DMS 273 (cell line): ENCODE data around the gene ANKRD42.

Experiments
- DNase-seq: peaks from one replicate; lab custom pipeline; 2025; ENCODE audit not compliant: unreplicated experiment; lab: John Stamatoyannopoulos, UW

ANKRD42 gene

DNA sequence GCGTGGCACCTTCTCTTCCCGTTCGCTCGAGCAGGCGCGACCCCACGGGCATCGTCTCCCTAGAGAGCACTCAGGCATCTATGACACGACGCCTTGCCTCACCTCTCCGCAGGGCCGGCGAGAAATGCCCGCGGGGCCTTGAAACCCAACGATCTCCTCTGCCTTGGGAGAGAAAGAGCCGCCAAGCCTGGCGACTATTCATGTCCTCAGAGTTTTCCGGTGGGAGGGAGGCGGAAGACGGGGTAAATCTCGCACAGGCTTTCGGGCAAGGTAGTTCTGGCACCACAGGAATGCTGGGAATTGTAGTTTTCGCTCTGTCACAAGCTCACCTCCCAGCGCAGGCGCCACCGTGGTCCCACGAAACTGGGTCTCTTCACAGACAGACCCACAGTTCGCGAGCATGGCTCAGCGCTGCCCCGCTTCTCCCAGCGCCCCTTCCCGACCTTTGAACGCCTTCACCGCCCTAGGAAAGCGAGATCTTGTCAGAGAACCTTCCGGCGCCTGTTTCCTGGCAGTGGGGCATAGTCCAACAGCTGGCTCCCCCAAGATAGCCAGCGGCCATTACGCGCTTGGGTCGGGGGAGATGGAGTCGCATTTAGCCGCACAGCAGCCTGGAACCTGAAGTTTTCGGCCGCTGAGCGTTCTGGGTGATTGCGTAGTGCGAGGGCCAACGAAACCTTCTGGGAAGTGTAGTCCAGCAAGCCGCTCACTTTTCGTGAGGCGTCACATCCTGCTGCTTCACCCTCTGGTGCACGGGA is 92.4 kb downstream of the ANKRD42 start, which contains the start of gene CCDC90B:
CCDC90B (minus strand) TSS at position 597 of the 758 bp plus-strand sequence; CDS start at position 202, 395 bp downstream.
- DNase-seq = peak; percentile 97

GRCh38 chr11:83287631-83288030 is 94.1 kb downstream of the ANKRD42 start:
- no peak for DNase-seq

DNA sequence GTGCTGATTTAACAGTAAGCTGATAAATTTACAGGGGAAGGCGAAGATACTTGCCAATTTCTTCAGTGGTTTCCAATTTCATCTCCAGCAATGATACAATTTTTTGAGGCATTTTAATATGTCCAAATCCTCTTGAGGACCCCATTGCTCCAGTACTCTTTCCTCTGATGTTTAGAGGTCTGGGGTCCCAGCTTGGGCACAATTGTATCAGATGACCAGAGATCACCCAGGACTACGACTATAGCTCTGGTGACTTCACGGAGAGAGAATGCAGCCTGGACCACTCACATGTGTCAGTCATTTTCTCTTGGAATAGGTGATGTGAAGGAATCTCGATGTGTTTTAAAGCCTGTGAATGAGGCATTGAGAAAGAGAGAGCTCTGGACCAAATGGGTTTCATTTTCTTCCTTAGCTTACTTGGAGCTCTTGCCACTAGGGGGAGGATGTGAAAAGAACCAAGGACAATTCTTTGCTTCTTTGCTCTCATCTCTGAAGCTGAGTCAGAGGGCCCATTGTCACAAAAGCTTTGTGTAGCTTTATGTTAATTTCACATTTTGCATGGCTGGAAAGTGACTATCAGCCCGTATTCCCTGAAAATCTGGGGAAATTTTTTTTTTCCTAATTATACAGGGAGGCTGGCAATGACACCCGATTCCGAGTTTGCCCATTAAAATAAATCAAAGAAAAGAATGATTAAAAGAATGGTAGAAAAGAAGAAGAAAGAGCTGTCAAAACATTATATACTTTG is 99.4 kb downstream of the ANKRD42 start:
- DNase-seq = peak; percentile 61

GRCh38 chr11:83293457-83293774 is 99.9 kb downstream of the ANKRD42 start:
- DNase-seq = no peak

- no peak for DNase-seq
Observed at GRCh38 chr11:83294208-83294607, 100.7 kb downstream of the ANKRD42 start.
